HepG2 (cell line): ENCODE data around the gene HPS3. TPM values are rescaled to one million over a fixed set of nuclear protein-coding genes. Genes with fewer than 3 reads are reported as not detected.

Experiments used
- ATAC-seq: fragments of 200-7000 bp; cut with Tn5 transposase; 3 replicates; pipeline ENCODE4 v1.9.1; 2020; ENCODE audit warnings: mild to moderate bottlenecking, moderate library complexity
- BruUV-seq: library from RNA; stranded (reverse); fragments of 400-500 nt; replicated peaks from 2 replicates; lab custom pipeline; 2021; lab: Mats Ljungman, UMichigan
- CTCF ChIA-PET: fragments of 300-600 bp; formaldehyde crosslinking; extraction: SDS; loops from one replicate; lab custom pipeline; 2021; ENCODE audit warnings: low total read pairs, inconsistent platforms, low intra/inter-chr PET ratio; lab: Yijun Ruan, JAX
- POLR2A ChIA-PET: fragments of 350-600 bp; sonication (Branson Sonifier 250); formaldehyde crosslinking; loops from one replicate; lab custom pipeline; 2020; ENCODE audit warnings: antibody characterized with exemption, inconsistent platforms; lab: Yijun Ruan, JAX
- DNase-seq: peaks from one replicate; pipeline ENCODE4 v3.0.0-alpha.2; 2015; ENCODE audit warnings: low spot score
- FAIRE-seq: peaks from 3 replicates; lab custom pipeline; 2011; peaks lifted over from hg19 to GRCh38; lab: Jason Lieb, UNC
- H2AFZ ChIP-seq: one replicate; pipeline ENCODE4 v1.6.1; 2011; ENCODE audit warnings: low read length, inconsistent platforms
- H3K27ac ChIP-seq: fragments of 300-600 bp; 3 replicates; pipeline ENCODE4 v1.8.0; 2011; ENCODE audit warnings: mixed run types, mild to moderate bottlenecking, mixed read lengths, low read length, inconsistent platforms; ENCODE audit not compliant: insufficient read depth; ENCODE audit errors: extremely low read length
- H3K27me3 ChIP-seq, 2 experiments: fragments of 200-600 bp in 1 of 2; 2 replicates in 1 of 2; 3 replicates in 1 of 2; pipeline versions ENCODE4 v1.6.0 to v1.8.0; 2011; ENCODE audit warnings: low read length in 2 of 2, mild to moderate bottlenecking in 2 of 2, moderate library complexity in 2 of 2, inconsistent platforms in 1 of 2; ENCODE audit not compliant: insufficient read depth in 2 of 2, control insufficient read depth in 1 of 2
- H3K36me3 ChIP-seq, 2 experiments: fragments of 200-600 bp in 1 of 2; replicated peaks in 1 of 2; 2 replicates in 1 of 2; 3 replicates in 1 of 2; pipeline versions ENCODE4 v1.5.1 to v1.8.0; 2011; ENCODE audit warnings: low read length in 2 of 2, inconsistent platforms in 1 of 2; ENCODE audit not compliant: insufficient read depth in 2 of 2, control insufficient read depth in 1 of 2
- H3K4me1 ChIP-seq: 2 replicates; pipeline ENCODE4 v1.5.1; 2012; ENCODE audit warnings: low read length, inconsistent platforms; ENCODE audit not compliant: insufficient read depth
- H3K4me2 ChIP-seq: 2 replicates; pipeline ENCODE4 v1.6.0; 2011; ENCODE audit warnings: low read depth, low read length, inconsistent platforms
- H3K4me3 ChIP-seq, 3 experiments: fragments of 200-600 bp in 1 of 3; sonication (generic), shearing (Covaris generic) in 1 of 3; replicated peaks in 1 of 3; 2 replicates each; pipeline ENCODE4 v1.5.1; 2011 to 2016; ENCODE audit warnings: low read length in 3 of 3, inconsistent platforms in 2 of 3, low read depth in 2 of 3, mild to moderate bottlenecking in 2 of 3, control low read depth in 1 of 3, mixed read lengths in 1 of 3; ENCODE audit not compliant: insufficient read depth in 1 of 3
- H3K79me2 ChIP-seq: one replicate; pipeline ENCODE4 v1.6.1; 2011; ENCODE audit warnings: low read length, inconsistent platforms; ENCODE audit not compliant: insufficient read depth
- H3K9ac ChIP-seq: 2 replicates; pipeline ENCODE4 v1.6.0; 2011; ENCODE audit warnings: mild to moderate bottlenecking, low read depth, low read length, inconsistent platforms; ENCODE audit not compliant: insufficient read depth
- H3K9me3 ChIP-seq: 2 replicates; pipeline ENCODE4 v1.5.1; 2012; ENCODE audit warnings: mild to moderate bottlenecking, low read length
- H4K20me1 ChIP-seq: 2 replicates; pipeline ENCODE4 v1.6.0; 2011; ENCODE audit warnings: inconsistent platforms, mild to moderate bottlenecking, low read length, moderate library complexity; ENCODE audit not compliant: insufficient read depth
- BHLHE40 ChIP-seq: IDR thresholded peaks from 2 replicates; pipeline ENCODE4 v1.6.1; 2011; ENCODE audit warnings: low read length, improper control_type of control experiment
- CENPX ChIP-seq: sonication (generic); formaldehyde crosslinking; IDR thresholded peaks from 2 replicates; pipeline ENCODE4 v1.9.0; 2021; ENCODE audit warnings: mild to moderate bottlenecking, missing genetic modification reagents, moderate library complexity
- HMGXB3 ChIP-seq: sonication (generic); formaldehyde crosslinking; IDR thresholded peaks from 2 replicates; pipeline ENCODE4 v1.4.0; 2020; ENCODE audit warnings: missing genetic modification reagents, borderline replicate concordance
- HNF4A ChIP-seq: sonication (generic); formaldehyde crosslinking; IDR thresholded peaks from 2 replicates; pipeline ENCODE4 v1.4.0; 2020; ENCODE audit warnings: missing genetic modification reagents
- NFKB2 ChIP-seq: sonication (generic); formaldehyde crosslinking; IDR thresholded peaks from 2 replicates; pipeline ENCODE4 v1.4.0; 2020; ENCODE audit warnings: missing genetic modification reagents, borderline replicate concordance
- ZBTB42 ChIP-seq: sonication (generic); formaldehyde crosslinking; IDR thresholded peaks from 2 replicates; pipeline ENCODE4 v1.5.0; 2020; ENCODE audit warnings: mild to moderate bottlenecking, missing genetic modification reagents
- ZHX2 ChIP-seq, 2 experiments: sonication (generic) in 1 of 2; formaldehyde crosslinking in 1 of 2; IDR thresholded peaks; 2 replicates each; pipeline versions ENCODE4 v1.6.1 to v1.9.0; 2014 to 2022; ENCODE audit warnings: antibody characterized with exemption in 1 of 2, borderline replicate concordance in 1 of 2, inconsistent platforms in 1 of 2, low read depth in 1 of 2, missing genetic modification reagents in 1 of 2
- ZIK1 ChIP-seq: sonication (generic); formaldehyde crosslinking; IDR thresholded peaks from 2 replicates; pipeline ENCODE4 v1.5.0; 2020; ENCODE audit warnings: mild to moderate bottlenecking, low read depth, missing genetic modification reagents, borderline replicate concordance
- ZNF44 ChIP-seq: sonication (generic); formaldehyde crosslinking; IDR thresholded peaks from 2 replicates; pipeline ENCODE4 v1.5.1; 2020; ENCODE audit warnings: mild to moderate bottlenecking, missing genetic modification reagents
- ZNF660 ChIP-seq: sonication (generic); formaldehyde crosslinking; IDR thresholded peaks from 2 replicates; pipeline ENCODE4 v1.5.1; 2020; ENCODE audit warnings: mild to moderate bottlenecking, low read depth, missing genetic modification reagents, borderline replicate concordance
- WGBS: methylation state at CpG from one replicate; pipeline ENCODE4 v1.1.6; 2017; ENCODE audit warnings: low lambda C conversion rate; 5-methylcytosine and 5-hydroxymethylcytosine counted together
- in situ Hi-C: cut with HindIII; loops from 2 replicates; pipeline ENCODE4 v1.10.0; 2017; ENCODE audit warnings: low pct_unique_long_range_greater_than_20kb; ENCODE audit not compliant: extremely low pct_ligation_motif_present
- intact Hi-C: fragments of 100-400 bp; cut with micrococcal nuclease; formaldehyde crosslinking; loops from one replicate; pipeline ENCODE4 v1.10.0; 2022; ENCODE audit not compliant: unreplicated experiment
- polyA plus RNA-seq, 8 experiments: library from polyadenylated mRNA; depleted of rRNA in 3 of 8; stranded (reverse) in 7 of 8; unstranded in 1 of 8; fragments of >200 nt; fragmentation: Illumina TruSeq in 4 of 8; extraction: Trizol in 4 of 8; gene quantifications; 2 replicates each; pipeline versions ENCODE4 v1.2.1 to v1.2.3, GENCODE V29; 2011 to 2016; ENCODE audit warnings: low read depth in 4 of 8, missing spikeins in 1 of 8, mixed read lengths in 1 of 8; ENCODE audit not compliant: insufficient read depth in 1 of 8
- total RNA-seq, 5 experiments: library from RNA; depleted of rRNA; stranded (reverse); fragments of >200 nt; fragmentation: Illumina TruSeq; extraction: Trizol; gene quantifications; 2 replicates each; pipeline ENCODE4 v1.2.3, GENCODE V29; 2016; ENCODE audit warnings: low read depth in 1 of 5

Gene HPS3
- total and polyA plus RNA-seq, 2 of the 13 experiments (the other 11 are each of a cell fraction or from before 2014, with no cell fraction given), result 9.5 to 18.9 TPM

- Histone ChIP-seq H3K79me2 (peaks cover 42% of the 10 kb centered on the region), H3K27me3 (no peaks in the 10 kb centered on the region), H2AFZ (no peak overlapping the region), H3K4me1 (peaks cover 84% of the 10 kb centered on the region), H3K9me3 (no peaks in the 10 kb centered on the region), H3K4me3 (no peak overlapping the region), H3K9ac (no peak overlapping the region), H4K20me1 (0 out of 2 replicates have a peak, but pooled peaks cover 5% of the 10 kb centered on the region), H3K4me2 (no peak overlapping the region), H3K36me3 (peaks cover 26 to 81% of the 10 kb centered on the region in 2 experiments), H3K27ac (no peak overlapping the region)
- in situ Hi-C loops, result no loop called here
- TF ChIP-seq HMGXB3 (CRISPR knock-in tag), result no peak
- no peak for TF ChIP-seq ZNF44 (CRISPR knock-in tag)
- TF ChIP-seq BHLHE40, result no peak
- TF ChIP-seq ZHX2 (IDR thresholded peaks at IDR 0.05; ENCODE audit: low read depth), result no peak
- TF ChIP-seq ZHX2 (CRISPR knock-in tag; IDR thresholded peaks at IDR 0.05; ENCODE audit: borderline replicate concordance), result no peak
- TF ChIP-seq ZNF660 (CRISPR knock-in tag), result no peak
- TF ChIP-seq CENPX (CRISPR knock-in tag), result no peak
- TF ChIP-seq NFKB2 (CRISPR knock-in tag), result no peak
- no peak for TF ChIP-seq ZBTB42
- TF ChIP-seq ZIK1, result no peak
- no peak for TF ChIP-seq HNF4A
- POLR2A ChIA-PET, result no interaction called here
- intact Hi-C loops, result loop anchor here (5.0 kb wide), 1 partner anchor 75 kb away; no protein-coding TSS in a partner anchor
- CTCF ChIA-PET, result no interaction called here
- 100% methylated on average over 2 of the region's 2 CpGs for WGBS
- no TSS peak for BruUV-seq
- DNase-seq (no peak), ATAC-seq (no peak), FAIRE-seq (no peak)
Measured at GRCh38 chr3:149207475-149207874, 78.0 kb downstream of the HPS3 start.
